ENCODE data around the gene C1orf94.
"Not testable (repeated sequence)": the region's sequence is repeated elsewhere in the genome, so short reads cannot be mapped to it uniquely, and the experiment has no call there.

C1orf94 gene

GRCh38 chr1:34164771-34165391 lies 11.8 kb upstream of the C1orf94 start, which contains the start of gene CSMD2:
Gene CSMD2, minus strand, starts transcription at chr1:34165230. Its CDS starts 133 bp downstream, at chr1:34165097.
- no peak for DNase-seq

- no peak for DNase-seq
Measured at GRCh38 chr1:34165422-34165921, 11.2 kb upstream of the C1orf94 start.

- no peak for DNase-seq
Measured at GRCh38 chr1:34166191-34166624, 10.5 kb upstream of the C1orf94 start.

GRCh38 chr1:34166625-34167361 lies 9.9 kb upstream of the C1orf94 start:
- no peak for DNase-seq

- no peak for DNase-seq
Measured at GRCh38 chr1:34167389-34167788, 9.3 kb upstream of the C1orf94 start.

GRCh38 chr1:34175744-34176143 lies 963 bp upstream of the C1orf94 start:
- no peak for DNase-seq

- DNase-seq = no peak
Measured at GRCh38 chr1:34178072-34178471, 1.4 kb downstream of the C1orf94 start.

GRCh38 chr1:34183381-34183780 lies 6.7 kb downstream of the C1orf94 start:
- not testable (repeated sequence) for DNase-seq

GRCh38 chr1:34186741-34187494 lies 10.2 kb downstream of the C1orf94 start:
- no peak for DNase-seq

GRCh38 chr1:34188418-34188817 lies 11.7 kb downstream of the C1orf94 start:
- DNase-seq = no peak

GRCh38 chr1:34188985-34189384 lies 12.3 kb downstream of the C1orf94 start:
- DNase-seq = no peak

GRCh38 chr1:34190692-34191091 lies 14.0 kb downstream of the C1orf94 start:
- no peak for DNase-seq

GRCh38 chr1:34192621-34193020 lies 15.9 kb downstream of the C1orf94 start:
- no peak for DNase-seq

- no peak for DNase-seq
Measured at GRCh38 chr1:34199927-34200326, 23.2 kb downstream of the C1orf94 start.

- no peak for DNase-seq
Measured at GRCh38 chr1:34212673-34213072, 36.0 kb downstream of the C1orf94 start.

- no peak for DNase-seq
Measured at GRCh38 chr1:34213956-34214355, 37.2 kb downstream of the C1orf94 start.

- no peak for DNase-seq
Measured at GRCh38 chr1:34231441-34231840, 54.7 kb downstream of the C1orf94 start.

- DNase-seq = no peak
Measured at GRCh38 chr1:34235594-34235993, 58.9 kb downstream of the C1orf94 start.

- no peak for DNase-seq
Measured at GRCh38 chr1:34236089-34236488, 59.4 kb downstream of the C1orf94 start.

- no peak for DNase-seq
Measured at GRCh38 chr1:34237151-34237815, 60.6 kb downstream of the C1orf94 start.

- no peak for DNase-seq
Measured at GRCh38 chr1:34245967-34246366, 69.3 kb downstream of the C1orf94 start.

- DNase-seq = no peak
Measured at GRCh38 chr1:34250342-34250741, 73.6 kb downstream of the C1orf94 start.

Data from NCI-H1048 (cell line).